ENCODE results near the gene WASL.
"Not testable (repeated sequence)": the region's sequence is repeated elsewhere in the genome, so short reads cannot be mapped to it uniquely, and the experiment has no call there.

The WASL gene

GRCh38 chr7:123748734-123749536 lies at the start of gene WASL:
Gene WASL (minus strand): TSS chr7:123749003. CDS start chr7:123748734, 269 bp downstream.
- Histone ChIP-seq H3K4me3 (peak within 1 kb of the TSS; percentile 77 to 98), H3K9me3 (no peaks in the 10 kb centered on the region), H3K4me1 (peaks cover 0 to 62% (median 36%) of the 10 kb centered on the region in 4 donors), H3K36me3 (peaks cover 0 to 3% (median 0%) of the 10 kb centered on the region in 3 donors), H3K27me3 (no peaks in the 10 kb centered on the region), H3K27ac (peak within 1 kb of the TSS; percentile 98 to 99)
- no peak for TF ChIP-seq CTCF (IDR thresholded peaks at IDR 0.05)
- intact Hi-C loops (cut with DNase I; ENCODE audit: low total_unique reads) = loop anchor here (5.0 kb wide), 1 partner anchor 47 kb away; no protein-coding TSS in a partner anchor
- DNase-seq = peak; percentile 90 to 96

GRCh38 chr7:123797673-123798531 lies 49.1 kb upstream of the WASL start:
- no peak overlapping the region for H3K27ac ChIP-seq
- intact Hi-C loops (cut with DNase I; ENCODE audit: low total_unique reads) = no loop called here
- no peak for DNase-seq

DNA sequence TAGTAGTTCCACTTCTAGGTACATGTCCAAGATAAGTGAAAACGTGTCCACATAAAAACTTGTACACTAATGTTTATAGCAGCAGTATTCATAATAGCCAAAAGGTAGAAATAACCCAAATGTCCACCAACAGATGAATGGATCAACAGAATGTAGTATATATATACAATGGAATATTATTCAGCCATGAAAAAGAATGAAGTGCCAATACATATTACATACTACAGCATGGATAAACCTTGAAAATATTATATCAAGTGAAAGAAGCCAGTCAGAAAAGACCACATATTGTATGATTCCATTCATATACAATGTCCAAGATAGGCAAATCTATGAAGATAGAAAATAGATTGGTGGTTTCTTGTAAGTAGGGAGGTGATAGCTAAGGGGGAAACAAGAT lies 47.8 kb upstream of the WASL start:
- TF ChIP-seq CTCF (IDR thresholded peaks at IDR 0.05) = no peak
- Histone ChIP-seq H3K27ac (no peak overlapping the region), H3K27me3 (no peaks in the 10 kb centered on the region), H3K4me3 (no peak overlapping the region), H3K36me3 (no peaks in the 10 kb centered on the region), H3K4me1 (peaks cover 0 to 3% (median 0%) of the 10 kb centered on the region in 4 donors), H3K9me3 (no peaks in the 10 kb centered on the region)
- intact Hi-C loops (cut with DNase I; ENCODE audit: low total_unique reads) = no loop called here
- no peak for DNase-seq

More at GRCh38 chr7:123797673-123798531, 49.1 kb upstream of the WASL start:
- H3K4me1 ChIP-seq = peaks cover 0 to 3% (median 0%) of the 10 kb centered on the region in 4 donors
- no peaks in the 10 kb centered on the region for H3K36me3 ChIP-seq
- H3K27me3 ChIP-seq = no peaks in the 10 kb centered on the region
- TF ChIP-seq CTCF (IDR thresholded peaks at IDR 0.05) = peak; percentile 45
- H3K9me3 ChIP-seq = no peaks in the 10 kb centered on the region
- no peak overlapping the region for H3K4me3 ChIP-seq

GRCh38 chr7:123795917-123796316 lies 47.1 kb upstream of the WASL start:
- Histone ChIP-seq H3K36me3 (no peaks in the 10 kb centered on the region), H3K4me3 (no peak overlapping the region), H3K9me3 (no peaks in the 10 kb centered on the region), H3K27me3 (no peaks in the 10 kb centered on the region), H3K27ac (no peak overlapping the region), H3K4me1 (peaks cover 0 to 3% (median 0%) of the 10 kb centered on the region in 4 donors)
- intact Hi-C loops (cut with DNase I; ENCODE audit: low total_unique reads) = no loop called here
- no peak for DNase-seq
- TF ChIP-seq CTCF (IDR thresholded peaks at IDR 0.05) = no peak

DNA sequence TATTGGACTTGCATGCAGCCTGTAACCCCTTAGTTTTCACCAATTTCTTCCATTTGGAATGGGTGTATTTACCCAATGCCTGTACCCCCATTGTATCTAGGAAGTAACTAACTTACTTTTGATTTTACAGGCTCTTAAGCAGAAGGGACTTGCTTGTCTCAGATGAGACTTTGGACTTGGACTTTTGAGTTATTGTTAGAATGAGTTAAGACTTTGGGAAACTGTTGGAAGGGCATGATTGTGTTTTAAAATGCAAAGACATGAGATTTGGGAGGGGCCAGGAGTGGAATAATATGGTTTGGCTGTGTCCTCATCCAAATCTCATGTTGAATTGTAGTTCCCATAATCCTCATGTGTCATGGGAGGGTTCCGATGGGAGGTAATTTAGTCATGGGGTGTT lies 46.3 kb upstream of the WASL start:
- intact Hi-C loops (cut with DNase I; ENCODE audit: low total_unique reads); H3K4me3 ChIP-seq; H3K4me1 ChIP-seq; DNase-seq; H3K9me3 ChIP-seq; H3K27ac ChIP-seq; H3K36me3 ChIP-seq; H3K27me3 ChIP-seq: not testable (repeated sequence)

GRCh38 chr7:123792547-123792946 lies 43.7 kb upstream of the WASL start:
- DNase-seq = no peak
- Histone ChIP-seq H3K4me1 (peaks cover 0 to 1% (median 0%) of the 10 kb centered on the region in 4 donors), H3K4me3 (no peak overlapping the region), H3K27me3 (no peaks in the 10 kb centered on the region), H3K36me3 (no peaks in the 10 kb centered on the region), H3K27ac (no peak overlapping the region), H3K9me3 (no peaks in the 10 kb centered on the region)
- no peak for TF ChIP-seq CTCF (IDR thresholded peaks at IDR 0.05)
- intact Hi-C loops (cut with DNase I; ENCODE audit: low total_unique reads) = no loop called here

Measured in tibial artery (tissue), 4 donors.